H1 (cell line): ENCODE data around the gene TFDP1. TPM values are rescaled to one million over a fixed set of nuclear protein-coding genes. Genes with fewer than 3 reads are reported as not detected.

Source experiments
- CHD2 ChIP-seq: IDR thresholded peaks from 2 replicates; pipeline ENCODE4 v1.6.1; 2012; ENCODE audit warnings: low read length, improper control_type of control experiment
- E2F6 ChIP-seq: IDR thresholded peaks from 2 replicates; pipeline ENCODE4 v1.6.1; 2012; ENCODE audit warnings: inconsistent platforms
- EP300 ChIP-seq, 2 experiments: IDR thresholded peaks; 1 replicate in 1 of 2; 2 replicates in 1 of 2; pipeline ENCODE4 v1.6.1; 2011 to 2012; ENCODE audit warnings: low read depth in 2 of 2, low read length in 2 of 2, mild to moderate bottlenecking in 2 of 2, borderline replicate concordance in 1 of 2, inconsistent platforms in 1 of 2, moderate library complexity in 1 of 2
- HDAC2 ChIP-seq, 2 experiments: fragments of 300-600 bp in 1 of 2; sonication (generic) in 1 of 2; IDR thresholded peaks; 2 replicates each; pipeline ENCODE4 v1.6.1; 2011 to 2012; ENCODE audit warnings: low read depth in 2 of 2, low read length in 2 of 2, mild to moderate bottlenecking in 2 of 2, moderate library complexity in 2 of 2, borderline replicate concordance in 1 of 2, inconsistent platforms in 1 of 2
- POU5F1 ChIP-seq: IDR thresholded peaks from 2 replicates; pipeline ENCODE4 v1.6.1; 2011; ENCODE audit warnings: low read depth, mild to moderate bottlenecking, low read length, moderate library complexity
- RAD21 ChIP-seq, 2 experiments: IDR thresholded peaks in 1 of 2; conservative IDR thresholded peaks in 1 of 2; 2 replicates each; pipeline ENCODE4 v1.6.1; 2011; ENCODE audit warnings: low read depth in 2 of 2, low read length in 2 of 2, improper control_type of control experiment in 1 of 2, inconsistent platforms in 1 of 2, mild to moderate bottlenecking in 1 of 2, moderate library complexity in 1 of 2
- SP1 ChIP-seq: IDR thresholded peaks from 2 replicates; pipeline ENCODE4 v1.6.1; 2011; ENCODE audit warnings: low read depth, low read length
- TCF12 ChIP-seq: IDR thresholded peaks from 2 replicates; pipeline ENCODE4 v1.6.1; 2011; ENCODE audit warnings: low read depth, mild to moderate bottlenecking, low read length
- polyA plus RNA-seq, 7 experiments: library from polyadenylated mRNA; depleted of rRNA in 3 of 7; stranded (reverse) in 5 of 7; unstranded in 2 of 7; fragments of >200 nt in 5 of 7; fragments of 200-250 nt in 2 of 7; gene quantifications; 1 replicate in 5 of 7; 2 replicates in 1 of 7; 4 replicates in 1 of 7; pipeline versions ENCODE4 v1.2.1 to v1.2.3, GENCODE V29; 2011 to 2013; ENCODE audit warnings: missing spikeins in 2 of 7, mixed read lengths in 2 of 7
- total RNA-seq: library from RNA; stranded (reverse); fragmentation: NEBNext Ultra II Directional; extraction: Animal tissue kit (Norgen Biotek cat#: 25700); gene quantifications from 2 replicates; pipeline ENCODE4 v1.2.1, GENCODE V29; 2021

Gene TFDP1
- total and polyA plus RNA-seq, 2 of the 8 experiments (the other 6 are each of a cell fraction or from before 2014, with no cell fraction given), result 43.6 to 81.9 TPM

- TF ChIP-seq RAD21 (IDR thresholded peaks at IDR 0.05 in 1 of 2, conservative IDR thresholded peaks at IDR 0.05 in 1 of 2; ENCODE audit: low read depth in 2 of 2, low read length in 2 of 2) (no peak), TCF12 (no peak), CHD2 (no peak), POU5F1 (no peak), HDAC2 (IDR thresholded peaks at IDR 0.05; ENCODE audit: borderline replicate concordance in 1 of 2, low read depth in 2 of 2, low read length in 2 of 2) (no peak), SP1 (no peak), E2F6 (no peak), EP300 (IDR thresholded peaks at IDR 0.05; ENCODE audit: borderline replicate concordance in 1 of 2, low read depth in 2 of 2, low read length in 2 of 2) (no peak)
These were observed 27.4 kb downstream of the TFDP1 start (continued) for GRCh38 chr13:113611996-113612395.
